Stimulated activated naive CD8-positive, alpha-beta T cell treated with anti-CD3 and anti-CD28 coated beads, Interleukin-15, amount 100 ng/mL, for 72 hours (primary cell): ENCODE data around the gene LHPP.
A peak's percentile ranks its signal among the peaks of the same experiment; 100 is the strongest.
"Not testable (repeated sequence)": the region's sequence is repeated elsewhere in the genome, so short reads cannot be mapped to it uniquely, and the experiment has no call there.

ENCODE experiments used
- ATAC-seq: fragments of 150-1000 bp; cut with Tn5 transposase; 2 replicates; pipeline ENCODE4 v1.10.0; 2021; ENCODE audit warnings: mild to moderate bottlenecking, moderate library complexity
- DNase-seq, 2 donors: peaks; one replicate each; pipeline ENCODE4 v3.0.0; 2021 to 2022
- H3K27ac Mint-ChIP-seq, 2 donors: one replicate each; pipeline ENCODE4 v1.8.0; 2022; ENCODE audit warnings: mild to moderate bottlenecking in 2 of 2, mixed read lengths in 2 of 2, moderate library complexity in 2 of 2
- H3K27me3 Mint-ChIP-seq: one replicate; pipeline ENCODE4 v1.8.0; 2022; ENCODE audit warnings: mixed read lengths
- H3K4me1 Mint-ChIP-seq: one replicate; pipeline ENCODE4 v1.8.0; 2022; ENCODE audit warnings: mild to moderate bottlenecking, mixed read lengths
- H3K4me3 Mint-ChIP-seq, 2 donors: one replicate each; pipeline ENCODE4 v1.8.0; 2022; ENCODE audit warnings: mild to moderate bottlenecking in 2 of 2, mixed read lengths in 2 of 2, moderate library complexity in 1 of 2
- H3K9me3 Mint-ChIP-seq, 2 donors: one replicate each; pipeline ENCODE4 v1.8.0; 2022; ENCODE audit warnings: mixed read lengths in 2 of 2

LHPP gene

DNA sequence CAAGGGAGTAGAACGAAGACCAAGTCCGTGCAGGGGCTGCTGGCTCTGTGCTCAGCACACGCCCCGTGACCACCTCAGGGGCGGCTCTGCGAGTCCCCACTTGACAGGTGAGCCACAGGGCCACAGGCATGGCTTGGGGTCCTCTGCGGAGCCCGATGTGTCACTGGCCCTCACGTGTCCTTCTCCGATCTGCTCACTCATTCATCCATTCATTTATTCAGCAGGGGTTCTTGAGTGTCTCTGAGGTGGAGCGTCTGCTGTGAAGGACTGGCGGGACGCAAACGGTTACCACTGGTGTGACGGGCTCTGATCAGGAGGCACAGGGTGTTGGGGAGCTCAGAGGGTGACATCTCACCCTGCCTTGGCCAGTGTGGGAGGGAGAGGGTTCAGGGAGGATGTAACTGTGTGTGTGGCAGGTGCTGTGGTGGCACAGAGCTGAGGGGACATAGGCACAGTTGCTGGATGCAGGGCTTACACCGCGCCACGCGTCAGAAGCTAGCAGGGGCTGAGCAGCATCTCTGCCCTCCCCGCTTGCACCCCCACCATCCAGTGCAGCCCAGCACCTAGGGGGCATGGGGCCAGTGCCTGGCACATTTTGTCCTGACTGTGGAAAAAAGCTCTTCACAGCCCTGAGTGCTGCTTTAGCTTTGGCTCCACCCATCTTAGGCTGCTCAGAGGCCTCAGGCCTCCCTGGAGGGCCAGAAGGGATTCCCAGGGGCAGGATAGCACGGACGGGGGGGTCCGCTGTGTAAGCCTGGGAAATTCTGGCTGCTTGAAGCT lies 116.8 kb downstream of the LHPP start:
- Mint-ChIP-seq H3K9me3 (peaks cover 0 to 12% of the 10 kb centered on the region in 2 donors), H3K27ac (peak overlapping the region in 1 of 2 donors; percentile 13), H3K4me1 (no peaks in the 10 kb centered on the region), H3K4me3 (no peak overlapping the region), H3K27me3 (no peaks in the 10 kb centered on the region)
- no peak for DNase-seq
- ATAC-seq: no peak

DNA sequence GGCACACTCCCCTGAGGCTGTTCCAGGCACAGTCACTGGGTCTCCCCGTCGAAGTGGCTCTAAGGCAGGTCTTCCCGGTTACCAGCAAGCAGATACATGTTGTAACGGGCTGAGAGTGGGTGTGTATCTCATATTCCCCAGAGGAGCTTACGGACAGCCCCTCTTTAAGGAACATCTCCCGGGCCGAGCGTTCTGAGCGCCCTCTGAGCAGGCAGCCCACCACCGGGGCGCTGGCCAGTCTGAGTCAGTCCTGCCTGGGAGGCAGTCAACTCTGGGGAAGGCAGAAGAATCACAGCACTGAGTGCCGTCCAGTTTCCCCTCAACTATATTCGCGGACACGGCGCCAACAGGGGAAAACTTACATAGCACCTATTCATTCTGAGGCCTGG lies 117.4 kb downstream of the LHPP start:
- ATAC-seq (no peak), DNase-seq (no peak)
- no peaks in the 10 kb centered on the region for H3K4me1 Mint-ChIP-seq
- H3K4me3 Mint-ChIP-seq: no peak overlapping the region
- H3K9me3 Mint-ChIP-seq: peaks cover 0 to 14% of the 10 kb centered on the region in 2 donors
- H3K27ac Mint-ChIP-seq: no peak overlapping the region
- no peaks in the 10 kb centered on the region for H3K27me3 Mint-ChIP-seq

DNA sequence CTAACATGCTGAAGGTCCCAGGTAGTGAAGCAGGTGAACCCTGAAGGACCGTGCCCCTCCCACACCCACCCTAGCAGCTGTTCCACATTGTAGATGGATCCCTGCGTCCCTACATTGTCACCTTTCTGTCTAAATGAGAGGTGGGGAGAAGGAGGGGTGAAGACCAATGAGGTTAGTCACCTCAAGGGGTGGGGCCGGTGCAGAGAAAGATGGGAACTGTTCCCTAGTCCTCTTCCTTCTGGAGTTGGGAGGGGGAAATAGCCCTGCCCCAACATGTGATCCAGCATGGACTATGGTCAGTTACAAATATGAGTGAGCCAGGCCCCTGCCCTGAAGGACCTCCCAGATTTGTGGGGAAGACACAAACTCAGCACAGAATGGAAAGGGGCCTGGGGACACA lies 124.5 kb downstream of the LHPP start:
- DNase-seq (no peak), ATAC-seq (no peak)
- no peak overlapping the region for H3K4me3 Mint-ChIP-seq
- no peaks in the 10 kb centered on the region for H3K4me1 Mint-ChIP-seq
- peaks cover 0 to 13% of the 10 kb centered on the region in 2 donors for H3K9me3 Mint-ChIP-seq
- H3K27me3 Mint-ChIP-seq: no peaks in the 10 kb centered on the region
- H3K27ac Mint-ChIP-seq: no peak overlapping the region

DNA sequence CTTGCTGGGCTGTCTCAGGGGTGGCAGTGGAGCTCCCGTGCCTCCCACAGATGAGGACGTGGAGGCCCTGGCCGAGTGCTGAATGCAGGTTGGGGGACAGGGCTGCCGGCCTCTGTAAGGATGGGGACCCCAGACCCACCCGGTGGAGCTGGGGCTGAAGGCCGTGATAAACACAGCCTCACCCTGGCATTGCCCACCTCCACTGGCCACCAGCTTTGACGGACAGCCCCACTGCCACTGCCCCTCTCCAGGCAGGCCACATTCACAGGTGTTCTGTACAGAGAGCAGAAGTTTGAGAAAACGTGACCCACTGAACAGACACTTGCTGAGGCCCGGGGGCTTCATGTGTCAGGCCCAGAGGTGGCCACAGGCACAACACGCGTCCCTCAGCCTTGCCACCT lies 126.2 kb downstream of the LHPP start:
- ATAC-seq (no peak), DNase-seq (no peak)
- Mint-ChIP-seq H3K4me1 (peaks cover 9% of the 10 kb centered on the region), H3K27ac (peak overlapping the region in 1 of 2 donors; percentile 83), H3K4me3 (no peak overlapping the region), H3K9me3 (peaks cover 5 to 22% of the 10 kb centered on the region in 2 donors), H3K27me3 (no peaks in the 10 kb centered on the region)

DNA sequence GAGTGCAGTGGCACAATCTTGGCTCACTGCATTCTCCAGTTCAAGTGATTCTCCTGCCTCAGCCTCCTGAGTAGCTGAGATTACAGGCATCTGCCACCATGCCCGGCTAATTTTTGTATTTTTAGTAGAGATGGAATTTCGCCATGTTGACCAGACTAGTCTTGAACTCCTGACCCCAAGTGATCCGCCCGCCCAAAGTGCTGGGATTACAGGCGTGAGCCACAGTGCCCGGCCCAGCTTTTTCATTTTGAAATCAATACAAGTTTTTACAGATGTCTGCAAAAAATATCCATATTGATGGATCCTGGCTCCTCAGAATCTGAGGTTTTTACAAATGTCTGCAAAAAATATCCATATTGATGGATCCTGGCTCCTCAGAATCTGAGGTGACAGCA lies 126.7 kb downstream of the LHPP start:
- not testable (repeated sequence) for H3K27me3 Mint-ChIP-seq, DNase-seq, H3K4me1 Mint-ChIP-seq, ATAC-seq, H3K4me3 Mint-ChIP-seq
- peak overlapping the region in 1 of 2 donors; percentile 83 for H3K27ac Mint-ChIP-seq
- H3K9me3 Mint-ChIP-seq: peaks cover 5 to 18% of the 10 kb centered on the region in 2 donors

DNA sequence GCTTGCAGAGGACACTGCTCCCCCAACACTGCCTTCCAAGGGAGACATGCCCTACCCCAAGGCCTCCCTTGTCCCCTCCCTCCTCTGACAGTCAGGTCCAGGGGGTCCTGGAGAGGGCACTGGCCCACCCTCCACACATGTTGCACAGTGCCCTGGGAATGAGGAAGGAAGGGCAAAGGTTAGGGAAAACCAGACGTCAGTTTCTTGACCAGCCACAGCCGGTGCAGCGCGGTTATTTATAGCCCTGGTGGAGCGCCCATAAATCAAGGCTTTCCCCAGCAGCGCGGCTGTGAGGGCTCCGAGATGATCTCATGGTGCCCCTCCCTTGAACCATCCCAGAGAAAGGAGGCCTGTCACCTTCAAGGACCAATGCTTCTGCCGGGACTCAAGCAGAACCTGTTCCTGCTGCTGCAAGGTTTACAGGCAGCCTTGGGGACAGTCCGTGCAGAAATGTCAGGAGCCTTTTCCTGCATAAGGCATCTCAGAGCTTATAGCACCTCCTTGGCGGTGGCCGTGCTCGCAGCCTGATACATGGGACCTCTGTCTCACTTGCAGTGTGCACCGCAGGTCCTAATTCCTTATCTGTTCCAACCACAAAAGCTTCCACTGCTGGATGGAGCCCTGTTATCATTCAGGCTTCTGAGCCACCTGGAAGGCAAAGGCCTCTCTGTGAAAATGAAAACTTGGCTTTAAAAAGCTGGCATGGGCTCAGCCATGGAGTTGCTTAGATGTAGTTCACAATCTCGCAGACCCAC lies 127.3 kb downstream of the LHPP start:
- ATAC-seq (no peak), DNase-seq (no peak)
- Mint-ChIP-seq H3K4me3 (no peak overlapping the region), H3K4me1 (peaks cover 9% of the 10 kb centered on the region), H3K9me3 (peaks cover 5 to 16% of the 10 kb centered on the region in 2 donors), H3K27ac (no peak overlapping the region), H3K27me3 (no peaks in the 10 kb centered on the region)

DNA sequence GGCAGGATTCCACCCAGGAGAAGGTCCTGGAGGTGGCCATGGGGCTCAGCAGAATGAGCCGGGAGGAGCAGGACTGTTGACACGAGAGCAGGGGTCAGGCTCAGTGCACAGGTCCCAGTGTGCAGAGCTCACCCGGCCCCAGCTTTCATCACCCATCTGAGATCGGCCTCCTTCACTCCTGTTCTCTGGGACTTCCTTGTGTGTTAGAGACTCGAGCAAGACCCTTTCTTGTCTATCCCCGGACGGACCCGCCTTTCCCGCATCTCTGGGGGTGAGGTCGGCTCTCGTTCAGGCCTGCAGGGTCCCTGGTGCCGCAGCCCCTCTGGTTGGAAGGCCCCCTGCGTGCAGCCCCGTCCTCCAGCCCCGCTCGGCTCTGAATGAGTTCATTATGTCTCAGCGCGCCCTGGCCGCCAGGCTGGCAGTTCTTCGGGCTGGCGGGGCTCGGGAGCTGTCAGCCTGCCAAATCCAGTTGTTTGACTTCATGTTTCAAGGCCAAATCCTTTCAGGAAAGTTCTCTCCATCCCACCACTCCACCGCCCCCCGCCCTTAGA lies 127.9 kb downstream of the LHPP start:
- ATAC-seq (no peak), DNase-seq (no peak)
- Mint-ChIP-seq H3K27me3 (no peaks in the 10 kb centered on the region), H3K27ac (no peak overlapping the region), H3K9me3 (peaks cover 5 to 16% of the 10 kb centered on the region in 2 donors), H3K4me3 (no peak overlapping the region), H3K4me1 (peaks cover 9% of the 10 kb centered on the region)

DNA sequence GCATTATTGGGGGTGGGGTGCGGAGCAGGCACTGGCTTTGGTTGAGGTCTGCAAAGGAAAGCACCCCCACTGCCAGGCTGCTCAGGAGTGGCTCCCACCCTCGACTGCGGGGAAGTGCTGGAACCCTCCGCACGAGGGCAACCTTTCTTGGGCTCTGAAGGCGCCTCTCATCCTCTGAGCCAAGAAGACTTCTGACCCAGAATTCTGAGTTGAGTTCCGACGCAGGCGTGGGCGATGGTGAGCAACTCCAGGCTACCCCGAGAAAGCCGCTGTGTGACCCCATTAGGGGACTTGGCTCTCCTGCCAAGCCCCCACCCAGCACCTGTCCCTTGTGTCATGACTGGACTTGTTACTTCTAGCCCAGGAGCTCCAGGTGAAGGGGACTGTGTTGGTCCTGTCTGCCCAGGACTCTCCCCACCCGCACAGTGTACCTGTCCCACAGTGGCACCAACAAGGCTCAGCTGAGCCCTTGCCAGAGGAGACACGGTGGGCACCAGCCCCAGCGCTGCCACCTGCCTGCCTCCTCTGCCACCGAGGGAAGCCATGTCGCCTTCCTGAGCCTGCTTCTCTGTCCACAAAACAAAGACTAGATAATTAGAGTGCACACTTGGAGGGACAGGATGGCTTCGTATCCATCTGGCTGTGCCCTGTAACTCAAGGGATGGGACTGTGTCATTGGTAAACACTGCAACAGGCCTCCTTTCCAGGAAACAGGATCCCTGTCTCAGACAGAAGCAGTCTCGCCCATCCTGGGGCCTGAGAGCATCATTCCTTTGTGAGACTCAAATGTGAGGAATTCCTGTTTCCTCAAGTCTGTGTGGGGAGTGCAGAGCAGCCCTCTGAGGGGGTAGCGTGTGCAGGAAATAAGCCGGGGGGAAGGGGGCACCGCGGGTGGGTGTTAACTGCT lies 128.8 kb downstream of the LHPP start:
- peaks cover 5 to 16% of the 10 kb centered on the region in 2 donors for H3K9me3 Mint-ChIP-seq
- peak overlapping the region in 1 of 2 donors; percentile 88 for H3K27ac Mint-ChIP-seq
- no peaks in the 10 kb centered on the region for H3K27me3 Mint-ChIP-seq
- H3K4me1 Mint-ChIP-seq: peaks cover 9% of the 10 kb centered on the region
- no peak overlapping the region for H3K4me3 Mint-ChIP-seq
- DNase-seq (no peak), ATAC-seq (no peak)

DNA sequence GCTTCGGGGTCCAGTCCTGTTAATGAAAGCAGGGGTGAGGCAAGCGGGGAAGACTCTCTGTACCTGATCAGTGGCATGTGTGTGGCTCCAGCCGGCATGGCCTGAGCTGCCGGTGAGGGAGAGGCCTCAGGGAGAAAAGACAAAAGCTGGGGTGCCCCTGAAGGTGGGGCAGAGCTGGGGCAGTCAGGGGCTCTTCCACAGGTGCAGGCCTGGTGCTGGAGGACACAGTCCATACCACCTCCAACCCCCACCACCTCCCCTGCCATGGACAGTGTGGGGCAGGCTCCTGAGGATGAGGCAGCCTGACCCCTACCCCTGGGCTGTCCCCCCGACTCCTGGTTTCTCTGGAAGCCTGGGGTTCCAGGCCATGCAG lies 129.5 kb downstream of the LHPP start:
- Mint-ChIP-seq H3K4me1 (peaks cover 9% of the 10 kb centered on the region), H3K4me3 (no peak overlapping the region), H3K27ac (no peak overlapping the region), H3K9me3 (peaks cover 5 to 16% of the 10 kb centered on the region in 2 donors), H3K27me3 (no peaks in the 10 kb centered on the region)
- DNase-seq (no peak), ATAC-seq (no peak)

DNA sequence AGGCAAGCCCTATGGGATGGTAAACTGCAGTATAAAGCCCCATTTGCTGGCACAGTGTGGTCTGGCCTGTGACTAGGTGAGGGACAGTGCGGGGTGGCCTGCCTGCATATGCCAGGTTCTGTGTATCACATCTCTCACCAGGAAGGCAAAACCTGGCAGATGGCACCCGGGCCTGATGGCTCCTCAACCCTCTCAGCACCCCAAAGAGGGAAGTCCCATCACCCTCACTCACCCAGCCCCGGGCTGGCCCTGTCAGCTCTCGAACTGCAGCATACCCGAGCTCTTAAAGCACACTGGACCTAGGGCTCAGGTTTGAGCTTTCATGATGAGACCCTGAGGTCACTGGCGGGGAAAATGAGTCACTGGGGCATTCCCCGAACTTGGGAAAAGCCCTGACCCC lies 130.5 kb downstream of the LHPP start:
- peaks cover 5 to 16% of the 10 kb centered on the region in 2 donors for H3K9me3 Mint-ChIP-seq
- DNase-seq: no peak
- no peak overlapping the region for H3K27ac Mint-ChIP-seq
- no peaks in the 10 kb centered on the region for H3K27me3 Mint-ChIP-seq
- ATAC-seq: no peak
- no peak overlapping the region for H3K4me3 Mint-ChIP-seq
- peaks cover 9% of the 10 kb centered on the region for H3K4me1 Mint-ChIP-seq

DNA sequence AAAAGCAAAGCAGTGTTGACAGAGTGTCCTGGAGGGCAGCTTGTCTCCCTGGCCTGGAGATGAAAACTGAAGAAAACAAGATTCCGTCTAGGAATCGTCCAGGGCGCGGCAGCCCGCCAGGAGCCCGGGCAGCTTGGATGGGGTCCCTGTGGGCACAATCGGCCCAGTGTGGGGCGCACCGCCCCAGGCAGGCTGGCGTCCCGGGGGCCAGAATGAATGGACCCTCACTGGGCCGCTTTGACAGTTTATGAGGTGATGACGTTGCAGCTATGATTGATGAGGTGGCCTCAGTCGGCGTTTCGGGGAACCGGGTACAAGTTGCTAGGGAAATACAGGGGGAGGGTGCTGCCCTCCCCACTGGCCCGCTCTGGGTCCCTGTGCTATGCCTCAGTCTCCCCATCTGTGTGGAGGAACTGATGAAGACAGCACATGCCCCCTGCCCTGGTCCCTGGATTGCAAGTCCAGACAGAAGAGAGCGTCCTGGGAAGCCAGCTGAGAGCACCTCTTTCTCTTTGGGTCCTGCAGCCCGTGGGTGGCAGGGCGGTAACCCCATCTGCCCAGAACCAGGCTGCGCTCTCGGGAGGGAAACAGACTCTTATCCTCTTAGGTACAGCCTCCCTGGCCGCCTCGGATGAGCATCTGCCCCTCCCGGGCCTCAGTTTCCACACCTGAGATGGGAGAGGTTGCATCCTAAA lies 131.3 kb downstream of the LHPP start:
- Mint-ChIP-seq H3K4me1 (peaks cover 9% of the 10 kb centered on the region), H3K9me3 (peaks cover 5 to 16% of the 10 kb centered on the region in 2 donors), H3K27ac (no peak overlapping the region), H3K27me3 (no peaks in the 10 kb centered on the region), H3K4me3 (no peak overlapping the region)
- no peak for DNase-seq
- no peak for ATAC-seq

DNA sequence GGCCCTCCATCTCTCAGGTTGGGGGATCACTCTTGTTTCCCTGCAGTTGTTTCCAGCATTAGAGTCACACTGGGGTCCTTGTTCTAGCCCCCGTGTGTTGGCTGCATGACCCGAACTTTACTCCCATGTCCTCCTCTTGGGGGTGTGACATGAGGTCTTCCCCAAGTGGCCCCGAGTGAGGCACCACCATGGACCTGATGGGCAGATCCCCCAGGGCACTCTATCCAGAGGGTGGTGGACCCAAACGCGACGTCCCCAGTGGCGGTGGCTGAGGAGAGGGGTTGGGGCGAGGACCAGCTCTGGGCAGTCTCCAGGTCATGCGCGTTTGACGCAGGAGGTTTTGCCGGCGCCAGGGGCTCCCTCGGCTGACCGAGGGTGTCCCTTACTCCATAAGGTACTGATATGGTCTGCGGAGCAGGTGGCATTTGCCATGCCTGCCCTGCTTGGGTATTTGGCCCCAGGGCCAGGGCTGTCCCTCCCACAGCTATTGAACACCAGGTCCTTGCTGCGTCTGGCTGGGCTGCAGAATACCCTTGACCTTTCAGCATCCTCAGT lies 131.9 kb downstream of the LHPP start:
- Mint-ChIP-seq H3K27ac (no peak overlapping the region), H3K4me1 (peaks cover 9% of the 10 kb centered on the region)
- ATAC-seq: no peak

DNA sequence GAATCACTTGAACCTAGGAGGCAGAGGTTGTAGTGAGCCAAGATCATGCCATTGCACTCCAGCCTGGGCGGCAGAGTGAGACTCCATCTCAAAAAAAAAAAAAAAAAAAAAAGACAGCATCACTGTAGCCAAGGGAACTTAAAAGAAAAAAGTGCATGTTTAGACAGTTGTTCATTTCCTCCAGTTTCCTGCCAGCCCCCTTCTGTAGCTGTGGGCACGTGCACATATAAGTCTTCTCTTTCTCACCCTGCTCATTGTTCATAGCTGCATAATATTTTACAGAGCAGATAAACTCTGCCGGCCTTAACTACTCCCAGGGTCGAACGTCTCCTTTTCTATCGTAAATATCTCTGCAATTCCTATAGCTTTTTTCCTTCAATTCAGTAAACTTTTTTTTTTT lies 132.6 kb downstream of the LHPP start:
- H3K27ac Mint-ChIP-seq: no peak overlapping the region
- H3K27me3 Mint-ChIP-seq: no peaks in the 10 kb centered on the region
- ATAC-seq (no peak), DNase-seq (no peak)
- H3K4me1 Mint-ChIP-seq: peaks cover 9% of the 10 kb centered on the region
- no peak overlapping the region for H3K4me3 Mint-ChIP-seq
- H3K9me3 Mint-ChIP-seq: peaks cover 5 to 16% of the 10 kb centered on the region in 2 donors

More for the DNA sequence above, 131.9 kb downstream of the LHPP start:
- H3K27me3 Mint-ChIP-seq: no peaks in the 10 kb centered on the region
- DNase-seq: no peak
- H3K4me3 Mint-ChIP-seq: no peak overlapping the region
- H3K9me3 Mint-ChIP-seq: peaks cover 5 to 16% of the 10 kb centered on the region in 2 donors

DNA sequence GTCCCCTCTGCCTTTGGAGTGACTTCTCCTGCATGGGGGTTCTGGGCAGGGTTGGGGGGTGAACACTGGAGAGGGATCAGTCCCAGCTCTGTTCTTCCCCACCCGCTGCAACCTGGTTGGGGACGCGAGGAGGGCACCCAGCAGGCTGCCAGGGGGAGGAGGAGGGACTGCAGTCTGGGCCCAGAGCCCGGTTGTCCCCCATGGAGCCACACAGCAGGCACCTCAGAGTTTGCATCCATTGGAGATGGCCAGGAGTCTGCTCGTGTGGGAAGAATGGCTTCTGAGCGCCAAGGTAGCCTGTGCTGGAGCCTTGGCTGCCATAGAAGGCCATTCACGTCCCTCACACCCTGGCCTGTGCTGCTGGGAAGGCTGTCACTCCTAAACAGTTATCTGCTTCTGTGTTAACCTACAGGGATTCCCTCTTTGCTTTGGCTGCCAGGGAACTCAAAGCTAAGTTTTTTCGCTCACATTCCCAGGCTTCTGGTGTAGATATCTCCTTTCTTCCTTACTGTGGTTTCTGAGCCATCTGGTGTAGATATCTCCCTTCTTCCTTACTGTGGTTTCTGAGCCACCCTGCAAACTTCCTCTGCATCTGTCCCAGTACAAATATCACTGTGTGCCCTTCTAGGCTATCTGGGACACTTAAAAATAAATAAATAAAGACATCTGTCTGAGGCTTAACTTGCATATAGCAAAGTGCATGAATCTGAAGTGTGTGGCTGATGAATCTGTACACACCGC lies 133.7 kb downstream of the LHPP start:
- H3K4me3 Mint-ChIP-seq: no peak overlapping the region
- no peaks in the 10 kb centered on the region for H3K27me3 Mint-ChIP-seq
- no peak overlapping the region for H3K27ac Mint-ChIP-seq
- peaks cover 9% of the 10 kb centered on the region for H3K4me1 Mint-ChIP-seq
- ATAC-seq (no peak), DNase-seq (no peak)
- H3K9me3 Mint-ChIP-seq: peaks cover 5 to 16% of the 10 kb centered on the region in 2 donors
